ENCODE data around the gene CD44.

CD44 gene

DNA sequence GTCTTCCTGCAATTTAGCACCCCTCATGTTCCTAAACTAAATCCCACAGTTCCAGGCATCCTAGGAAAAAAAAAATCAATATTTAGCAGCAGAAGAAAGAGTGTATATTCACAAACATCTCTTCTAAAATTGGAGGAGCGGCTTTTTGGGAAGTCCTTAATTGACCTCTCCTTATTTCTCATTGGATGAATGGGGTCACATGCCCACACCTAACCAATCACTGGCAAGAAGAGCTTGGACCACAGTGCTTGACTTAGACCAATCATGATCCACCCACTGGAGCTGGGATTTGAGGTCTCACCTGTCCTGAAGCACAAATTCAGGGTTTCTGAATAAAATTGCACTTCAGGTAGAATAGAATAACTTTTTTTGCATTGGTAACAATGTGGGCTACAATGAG, 16.0 kb downstream of the CD44 start:
- peak overlapping the region; percentile 26; the same call in 1 of the 2 replicates for H3K4me2 ChIP-seq (ENCODE audit: low read length)
- H3K36me3 ChIP-seq (replicated peaks; ENCODE audit: low read depth, low read length) = peaks cover 89% of the 10 kb centered on the region
- no peaks in the 10 kb centered on the region for H3K9me3 ChIP-seq (ENCODE audit: insufficient read depth, low read length)
- no peaks in the 10 kb centered on the region for H3K27me3 ChIP-seq (ENCODE audit: low read depth, low read length)
- peaks cover 98% of the 10 kb centered on the region for H3K4me1 ChIP-seq (ENCODE audit: low read length)
- H3K79me2 ChIP-seq (ENCODE audit: low read length) = peaks cover 100% of the 10 kb centered on the region
- peaks cover 100% of the 10 kb centered on the region for H4K20me1 ChIP-seq (ENCODE audit: insufficient read depth, low read length)
- H3K27ac ChIP-seq (ENCODE audit: low read length) = 0 out of 2 replicates have a peak overlapping the region, but pooled peaks have one; percentile 17
- H3K9ac ChIP-seq (ENCODE audit: low read length) = no peak overlapping the region
- H3K4me3 ChIP-seq (ENCODE audit: low read length) = no peak overlapping the region
- H2AFZ ChIP-seq (ENCODE audit: low read depth, low read length) = no peak overlapping the region
- no peak for TF ChIP-seq EZH2phosphoT487 (IDR thresholded peaks at IDR 0.05; ENCODE audit: low read depth)
- TF ChIP-seq, protein P1, sequence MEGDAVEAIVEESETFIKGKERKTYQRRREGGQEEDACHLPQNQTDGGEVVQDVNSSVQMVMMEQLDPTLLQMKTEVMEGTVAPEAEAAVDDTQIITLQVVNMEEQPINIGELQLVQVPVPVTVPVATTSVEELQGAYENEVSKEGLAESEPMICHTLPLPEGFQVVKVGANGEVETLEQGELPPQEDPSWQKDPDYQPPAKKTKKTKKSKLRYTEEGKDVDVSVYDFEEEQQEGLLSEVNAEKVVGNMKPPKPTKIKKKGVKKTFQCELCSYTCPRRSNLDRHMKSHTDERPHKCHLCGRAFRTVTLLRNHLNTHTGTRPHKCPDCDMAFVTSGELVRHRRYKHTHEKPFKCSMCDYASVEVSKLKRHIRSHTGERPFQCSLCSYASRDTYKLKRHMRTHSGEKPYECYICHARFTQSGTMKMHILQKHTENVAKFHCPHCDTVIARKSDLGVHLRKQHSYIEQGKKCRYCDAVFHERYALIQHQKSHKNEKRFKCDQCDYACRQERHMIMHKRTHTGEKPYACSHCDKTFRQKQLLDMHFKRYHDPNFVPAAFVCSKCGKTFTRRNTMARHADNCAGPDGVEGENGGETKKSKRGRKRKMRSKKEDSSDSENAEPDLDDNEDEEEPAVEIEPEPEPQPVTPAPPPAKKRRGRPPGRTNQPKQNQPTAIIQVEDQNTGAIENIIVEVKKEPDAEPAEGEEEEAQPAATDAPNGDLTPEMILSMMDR (IDR thresholded peaks at IDR 0.05; ENCODE audit: low read depth, low read length) = no peak

DNA sequence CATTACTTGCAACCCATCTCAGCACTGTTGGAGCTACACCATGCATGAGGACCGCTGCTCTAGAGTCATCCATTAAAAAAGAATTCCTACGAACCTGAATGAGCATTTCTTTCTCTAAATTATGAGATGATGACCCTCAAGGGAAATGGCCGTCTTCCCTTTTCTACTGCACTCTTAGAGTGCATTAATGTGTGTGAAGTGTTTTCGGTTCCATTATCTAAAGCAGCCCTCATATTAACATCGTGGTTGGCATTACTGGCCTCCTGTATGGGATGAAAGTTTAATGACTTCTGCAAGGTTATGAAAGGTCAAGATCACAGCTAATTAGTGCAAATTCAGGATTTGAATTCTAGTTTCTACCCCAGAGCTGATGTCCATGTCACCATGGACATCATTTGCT, 16.7 kb downstream of the CD44 start:
- Histone ChIP-seq H3K4me1 (ENCODE audit: low read length) (peaks cover 98% of the 10 kb centered on the region), H3K9me3 (ENCODE audit: insufficient read depth, low read length) (no peaks in the 10 kb centered on the region), H3K4me3 (ENCODE audit: low read length) (no peak overlapping the region), H3K27ac (ENCODE audit: low read length) (peak overlapping the region; percentile 17), H3K9ac (ENCODE audit: low read length) (no peak overlapping the region), H2AFZ (ENCODE audit: low read depth, low read length) (no peak overlapping the region), H3K4me2 (ENCODE audit: low read length) (peak overlapping the region; percentile 26), H4K20me1 (ENCODE audit: insufficient read depth, low read length) (peaks cover 100% of the 10 kb centered on the region), H3K27me3 (ENCODE audit: low read depth, low read length) (no peaks in the 10 kb centered on the region), H3K36me3 (replicated peaks; ENCODE audit: low read depth, low read length) (peaks cover 91% of the 10 kb centered on the region), H3K79me2 (ENCODE audit: low read length) (peaks cover 100% of the 10 kb centered on the region)
- TF ChIP-seq EZH2phosphoT487 (IDR thresholded peaks at IDR 0.05; ENCODE audit: low read depth) = no peak
- TF ChIP-seq, protein P1 (IDR thresholded peaks at IDR 0.05; ENCODE audit: low read depth, low read length) = no peak

DNA sequence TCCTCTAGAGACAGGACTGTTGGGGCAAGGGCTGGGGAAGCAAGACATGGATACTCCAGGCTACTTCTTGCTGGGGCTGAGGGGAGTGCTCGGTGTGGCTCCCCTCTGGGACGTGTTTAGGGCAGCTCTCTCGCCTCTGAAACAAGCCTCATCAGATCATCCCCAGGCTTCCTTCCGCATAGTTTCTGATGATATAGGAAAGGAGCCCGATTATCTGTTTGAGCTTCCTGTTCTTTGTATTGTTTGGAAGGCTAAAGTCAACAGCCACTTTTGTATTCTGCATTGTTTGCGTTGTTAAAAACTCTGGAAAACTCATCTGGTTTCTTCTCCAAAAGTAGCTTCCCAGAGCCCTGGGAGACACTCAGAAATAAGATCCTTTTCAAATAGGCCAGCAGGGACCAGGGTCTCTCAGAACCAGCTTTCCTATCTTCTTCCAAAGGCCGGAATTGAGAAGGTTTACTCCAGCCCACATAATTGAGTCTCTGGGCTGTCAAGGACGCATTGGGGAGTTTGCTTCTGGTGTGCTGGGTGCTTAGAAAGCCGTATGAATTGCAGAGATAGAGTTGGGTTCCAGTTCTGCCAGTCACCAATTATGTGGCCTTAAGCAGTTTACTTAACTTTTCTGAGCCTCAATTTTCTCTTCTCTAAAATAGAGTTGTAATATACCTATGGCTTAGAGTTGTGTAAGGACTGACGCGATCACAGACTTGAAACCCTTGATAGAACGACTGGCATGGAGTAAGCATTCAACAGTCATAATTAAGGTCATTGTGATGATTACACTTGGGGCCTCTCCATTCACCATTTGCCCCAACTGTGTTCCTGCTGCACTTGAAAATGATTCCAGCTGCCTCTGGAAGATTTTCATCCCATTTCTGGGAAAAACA, 19.1 kb downstream of the CD44 start:
- peaks cover 98% of the 10 kb centered on the region for H3K4me1 ChIP-seq (ENCODE audit: low read length)
- H3K27me3 ChIP-seq (ENCODE audit: low read depth, low read length) = no peaks in the 10 kb centered on the region
- 0 out of 2 replicates have a peak overlapping the region, but pooled peaks have one; percentile 5 for H3K4me3 ChIP-seq (ENCODE audit: low read length)
- peak overlapping the region; percentile 26 for H3K4me2 ChIP-seq (ENCODE audit: low read length)
- peak overlapping the region; percentile 17 for H3K27ac ChIP-seq (ENCODE audit: low read length)
- H2AFZ ChIP-seq (ENCODE audit: low read depth, low read length) = no peak overlapping the region
- peaks cover 84% of the 10 kb centered on the region for H3K36me3 ChIP-seq (replicated peaks; ENCODE audit: low read depth, low read length)
- H3K9ac ChIP-seq (ENCODE audit: low read length) = no peak overlapping the region
- H3K9me3 ChIP-seq (ENCODE audit: insufficient read depth, low read length) = no peaks in the 10 kb centered on the region
- peaks cover 100% of the 10 kb centered on the region for H4K20me1 ChIP-seq (ENCODE audit: insufficient read depth, low read length)
- no peak for TF ChIP-seq EZH2phosphoT487 (IDR thresholded peaks at IDR 0.05; ENCODE audit: low read depth)
- TF ChIP-seq, protein P1 (IDR thresholded peaks at IDR 0.05; ENCODE audit: low read depth, low read length) = no peak
- H3K79me2 ChIP-seq (ENCODE audit: low read length) = peaks cover 100% of the 10 kb centered on the region

DNA sequence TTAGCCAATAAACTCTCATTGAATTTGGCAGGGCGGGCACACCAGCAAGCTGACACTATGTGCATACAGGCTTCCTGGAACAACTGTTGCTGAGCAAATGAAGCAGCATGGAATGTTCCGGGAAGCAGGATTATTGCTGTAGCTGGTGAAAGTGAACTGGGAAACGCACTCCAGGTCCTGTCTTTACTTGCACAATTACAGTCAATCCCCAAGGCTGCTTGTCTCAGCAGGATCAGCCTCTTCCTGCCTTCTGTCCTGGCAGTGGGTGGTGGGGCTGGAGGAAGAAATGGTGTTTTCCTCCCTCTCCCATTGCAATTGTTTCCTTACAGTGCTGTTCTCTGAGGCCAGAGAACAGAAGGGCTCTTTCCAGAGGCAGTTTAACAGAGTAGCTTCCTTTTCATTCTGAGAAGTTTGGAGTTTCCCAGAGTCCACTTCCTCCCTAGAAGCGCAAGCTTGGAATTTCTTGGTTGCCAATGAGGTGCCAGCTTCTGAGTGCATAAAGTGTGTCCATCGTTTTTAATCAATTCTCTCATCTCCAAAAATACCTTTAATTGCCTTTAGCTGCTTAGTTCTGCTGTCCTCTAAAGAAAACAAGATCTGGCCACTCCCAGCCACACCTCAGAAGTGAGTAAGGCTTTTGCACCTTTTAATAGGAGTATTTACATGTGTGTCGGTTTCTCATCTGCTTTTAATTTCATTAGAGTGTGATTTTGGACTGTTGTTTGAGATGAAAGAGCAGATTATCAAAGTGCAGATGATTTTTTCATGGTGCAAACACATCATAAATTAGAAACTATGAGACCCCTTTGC, 19.9 kb downstream of the CD44 start:
- Histone ChIP-seq H3K9me3 (ENCODE audit: insufficient read depth, low read length) (no peaks in the 10 kb centered on the region), H3K4me1 (ENCODE audit: low read length) (peaks cover 98% of the 10 kb centered on the region), H3K9ac (ENCODE audit: low read length) (no peak overlapping the region), H2AFZ (ENCODE audit: low read depth, low read length) (no peak overlapping the region), H3K4me3 (ENCODE audit: low read length) (no peak overlapping the region), H3K79me2 (ENCODE audit: low read length) (peaks cover 100% of the 10 kb centered on the region), H4K20me1 (ENCODE audit: insufficient read depth, low read length) (peaks cover 100% of the 10 kb centered on the region), H3K4me2 (ENCODE audit: low read length) (peak overlapping the region; percentile 26), H3K27ac (ENCODE audit: low read length) (peak overlapping the region; percentile 17), H3K27me3 (ENCODE audit: low read depth, low read length) (no peaks in the 10 kb centered on the region), H3K36me3 (replicated peaks; ENCODE audit: low read depth, low read length) (peaks cover 84% of the 10 kb centered on the region)
- no peak for TF ChIP-seq EZH2phosphoT487 (IDR thresholded peaks at IDR 0.05; ENCODE audit: low read depth)
- TF ChIP-seq, protein P1 (IDR thresholded peaks at IDR 0.05; ENCODE audit: low read depth, low read length) = no peak
